HepG2 (cell line): Measurements from ENCODE around the gene NFIC. TPM values are rescaled to one million over a fixed set of nuclear protein-coding genes. Genes with fewer than 3 reads are reported as not detected.

ENCODE experiments used
- NR2F1 ChIP-seq, 2 experiments: fragments of 450-650 bp in 1 of 2; formaldehyde crosslinking in 1 of 2; IDR thresholded peaks; 2 replicates each; pipeline versions ENCODE4 v1.5.0 to v1.6.1; 2016 to 2020; ENCODE audit warnings: mild to moderate bottlenecking in 1 of 2, missing compliant biosample characterization in 1 of 2, missing genetic modification reagents in 1 of 2, moderate library complexity in 1 of 2
- POLR2G ChIP-seq: fragments of 200-400 bp; formaldehyde crosslinking; IDR thresholded peaks from 2 replicates; pipeline ENCODE4 v1.6.1; 2018; ENCODE audit warnings: mild to moderate bottlenecking, low read depth, low read length, moderate library complexity
- RAD21 ChIP-seq: fragments of 450-650 bp; formaldehyde crosslinking; IDR thresholded peaks from 2 replicates; pipeline ENCODE4 v1.5.0; 2020; ENCODE audit warnings: mild to moderate bottlenecking
- RXRB ChIP-seq: IDR thresholded peaks from 2 replicates; pipeline ENCODE4 v1.6.1; 2016; ENCODE audit warnings: borderline replicate concordance, missing genetic modification reagents, missing compliant biosample characterization
- SMARCE1 ChIP-seq: fragments of 450-650 bp; IDR thresholded peaks from 2 replicates; pipeline ENCODE4 v1.6.1; 2017; ENCODE audit warnings: borderline replicate concordance
- SUZ12 ChIP-seq: fragments of 150-350 bp; IDR thresholded peaks from 2 replicates; pipeline ENCODE4 v1.6.1; 2014; ENCODE audit warnings: low read depth, low read length
- ZNF136 ChIP-seq: sonication (generic); formaldehyde crosslinking; IDR thresholded peaks from 2 replicates; pipeline ENCODE4 v1.8.1; 2022; ENCODE audit warnings: low read depth, mild to moderate bottlenecking, moderate library complexity, missing genetic modification reagents
- ZNF749 ChIP-seq: sonication (generic); formaldehyde crosslinking; IDR thresholded peaks from 2 replicates; pipeline ENCODE4 v1.8.0; 2022; ENCODE audit warnings: mild to moderate bottlenecking, missing genetic modification reagents, moderate library complexity, borderline replicate concordance
- polyA plus RNA-seq, 8 experiments: library from polyadenylated mRNA; depleted of rRNA in 3 of 8; stranded (reverse) in 7 of 8; unstranded in 1 of 8; fragments of >200 nt; fragmentation: Illumina TruSeq in 4 of 8; extraction: Trizol in 4 of 8; gene quantifications; 2 replicates each; pipeline versions ENCODE4 v1.2.1 to v1.2.3, GENCODE V29; 2011 to 2016; ENCODE audit warnings: low read depth in 4 of 8, missing spikeins in 1 of 8, mixed read lengths in 1 of 8; ENCODE audit not compliant: insufficient read depth in 1 of 8
- total RNA-seq, 5 experiments: library from RNA; depleted of rRNA; stranded (reverse); fragments of >200 nt; fragmentation: Illumina TruSeq; extraction: Trizol; gene quantifications; 2 replicates each; pipeline ENCODE4 v1.2.3, GENCODE V29; 2016; ENCODE audit warnings: low read depth in 1 of 5
- TF ChIP-seq, protein P1 (sequence below): sonication (generic); formaldehyde crosslinking; conservative IDR thresholded peaks from 2 replicates; pipeline ENCODE4 v1.4.0; 2020; ENCODE audit warnings: mild to moderate bottlenecking, missing genetic modification reagents, moderate library complexity
- TF ChIP-seq, protein P2 (sequence below): sonication (generic); formaldehyde crosslinking; IDR thresholded peaks from 2 replicates; pipeline ENCODE4 v1.5.1; 2020; ENCODE audit warnings: mild to moderate bottlenecking, missing genetic modification reagents, borderline replicate concordance
- TF ChIP-seq, protein P3 (sequence below): sonication (generic); formaldehyde crosslinking; IDR thresholded peaks from 2 replicates; pipeline ENCODE4 v1.5.1; 2020; ENCODE audit warnings: mild to moderate bottlenecking, missing genetic modification reagents, moderate library complexity
- TF ChIP-seq, protein P4 (sequence below): sonication (generic); formaldehyde crosslinking; IDR thresholded peaks from 2 replicates; pipeline ENCODE4 v1.9.0; 2022; ENCODE audit warnings: missing genetic modification reagents, mild to moderate bottlenecking, borderline replicate concordance

NFIC gene
- total and polyA plus RNA-seq, 2 of the 13 experiments (the other 11 are each of a cell fraction or from before 2014, with no cell fraction given): 1.3 to 2.5 TPM

DNA sequence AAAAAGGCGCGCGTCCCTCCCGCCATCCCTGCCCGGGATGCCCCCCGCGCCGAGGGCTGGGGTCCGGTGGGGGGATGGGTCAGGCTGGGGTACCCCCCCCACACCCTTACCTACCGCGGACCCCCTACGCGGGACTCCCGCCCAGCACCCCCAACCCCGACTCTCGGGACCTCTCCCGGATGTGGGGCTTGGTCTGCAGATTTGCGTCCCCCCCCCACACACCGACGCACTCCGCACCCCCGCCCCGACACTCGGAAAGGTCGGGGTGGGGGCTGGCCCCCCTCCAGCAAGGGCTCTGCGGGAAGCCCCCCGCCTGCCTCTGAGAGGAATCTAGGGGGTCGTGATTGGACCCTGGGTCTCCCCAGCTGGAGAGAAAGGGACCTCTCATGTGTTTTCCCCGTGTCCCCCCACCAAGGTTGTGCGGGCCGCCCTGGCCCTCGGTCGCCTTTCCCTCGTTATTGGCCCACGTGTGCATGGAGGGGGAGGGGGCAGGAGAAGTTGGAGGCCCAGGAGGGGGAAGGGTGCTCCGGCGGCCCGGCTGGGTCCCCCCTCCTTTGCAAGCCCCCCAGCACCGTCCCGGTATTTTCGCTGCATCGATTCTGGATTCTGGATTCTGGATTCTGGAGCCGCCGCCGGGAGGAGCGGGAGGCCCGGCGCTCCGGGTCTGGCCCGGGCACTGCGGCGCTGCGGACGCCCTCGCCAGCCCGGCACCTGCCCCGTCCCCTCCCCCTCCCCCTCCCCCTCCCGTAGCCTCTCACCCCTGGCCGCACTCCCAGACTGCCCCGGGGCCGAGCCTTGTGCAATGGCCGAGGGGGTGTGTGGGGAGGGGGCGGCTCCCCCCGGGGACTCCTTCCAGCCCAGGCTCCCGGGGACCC, 607 bp downstream of the NFIC start (continued):
- TF ChIP-seq, protein P1, sequence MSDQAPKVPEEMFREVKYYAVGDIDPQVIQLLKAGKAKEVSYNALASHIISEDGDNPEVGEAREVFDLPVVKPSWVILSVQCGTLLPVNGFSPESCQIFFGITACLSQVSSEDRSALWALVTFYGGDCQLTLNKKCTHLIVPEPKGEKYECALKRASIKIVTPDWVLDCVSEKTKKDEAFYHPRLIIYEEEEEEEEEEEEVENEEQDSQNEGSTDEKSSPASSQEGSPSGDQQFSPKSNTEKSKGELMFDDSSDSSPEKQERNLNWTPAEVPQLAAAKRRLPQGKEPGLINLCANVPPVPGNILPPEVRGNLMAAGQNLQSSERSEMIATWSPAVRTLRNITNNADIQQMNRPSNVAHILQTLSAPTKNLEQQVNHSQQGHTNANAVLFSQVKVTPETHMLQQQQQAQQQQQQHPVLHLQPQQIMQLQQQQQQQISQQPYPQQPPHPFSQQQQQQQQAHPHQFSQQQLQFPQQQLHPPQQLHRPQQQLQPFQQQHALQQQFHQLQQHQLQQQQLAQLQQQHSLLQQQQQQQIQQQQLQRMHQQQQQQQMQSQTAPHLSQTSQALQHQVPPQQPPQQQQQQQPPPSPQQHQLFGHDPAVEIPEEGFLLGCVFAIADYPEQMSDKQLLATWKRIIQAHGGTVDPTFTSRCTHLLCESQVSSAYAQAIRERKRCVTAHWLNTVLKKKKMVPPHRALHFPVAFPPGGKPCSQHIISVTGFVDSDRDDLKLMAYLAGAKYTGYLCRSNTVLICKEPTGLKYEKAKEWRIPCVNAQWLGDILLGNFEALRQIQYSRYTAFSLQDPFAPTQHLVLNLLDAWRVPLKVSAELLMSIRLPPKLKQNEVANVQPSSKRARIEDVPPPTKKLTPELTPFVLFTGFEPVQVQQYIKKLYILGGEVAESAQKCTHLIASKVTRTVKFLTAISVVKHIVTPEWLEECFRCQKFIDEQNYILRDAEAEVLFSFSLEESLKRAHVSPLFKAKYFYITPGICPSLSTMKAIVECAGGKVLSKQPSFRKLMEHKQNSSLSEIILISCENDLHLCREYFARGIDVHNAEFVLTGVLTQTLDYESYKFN: no peak
- TF ChIP-seq, protein P2, sequence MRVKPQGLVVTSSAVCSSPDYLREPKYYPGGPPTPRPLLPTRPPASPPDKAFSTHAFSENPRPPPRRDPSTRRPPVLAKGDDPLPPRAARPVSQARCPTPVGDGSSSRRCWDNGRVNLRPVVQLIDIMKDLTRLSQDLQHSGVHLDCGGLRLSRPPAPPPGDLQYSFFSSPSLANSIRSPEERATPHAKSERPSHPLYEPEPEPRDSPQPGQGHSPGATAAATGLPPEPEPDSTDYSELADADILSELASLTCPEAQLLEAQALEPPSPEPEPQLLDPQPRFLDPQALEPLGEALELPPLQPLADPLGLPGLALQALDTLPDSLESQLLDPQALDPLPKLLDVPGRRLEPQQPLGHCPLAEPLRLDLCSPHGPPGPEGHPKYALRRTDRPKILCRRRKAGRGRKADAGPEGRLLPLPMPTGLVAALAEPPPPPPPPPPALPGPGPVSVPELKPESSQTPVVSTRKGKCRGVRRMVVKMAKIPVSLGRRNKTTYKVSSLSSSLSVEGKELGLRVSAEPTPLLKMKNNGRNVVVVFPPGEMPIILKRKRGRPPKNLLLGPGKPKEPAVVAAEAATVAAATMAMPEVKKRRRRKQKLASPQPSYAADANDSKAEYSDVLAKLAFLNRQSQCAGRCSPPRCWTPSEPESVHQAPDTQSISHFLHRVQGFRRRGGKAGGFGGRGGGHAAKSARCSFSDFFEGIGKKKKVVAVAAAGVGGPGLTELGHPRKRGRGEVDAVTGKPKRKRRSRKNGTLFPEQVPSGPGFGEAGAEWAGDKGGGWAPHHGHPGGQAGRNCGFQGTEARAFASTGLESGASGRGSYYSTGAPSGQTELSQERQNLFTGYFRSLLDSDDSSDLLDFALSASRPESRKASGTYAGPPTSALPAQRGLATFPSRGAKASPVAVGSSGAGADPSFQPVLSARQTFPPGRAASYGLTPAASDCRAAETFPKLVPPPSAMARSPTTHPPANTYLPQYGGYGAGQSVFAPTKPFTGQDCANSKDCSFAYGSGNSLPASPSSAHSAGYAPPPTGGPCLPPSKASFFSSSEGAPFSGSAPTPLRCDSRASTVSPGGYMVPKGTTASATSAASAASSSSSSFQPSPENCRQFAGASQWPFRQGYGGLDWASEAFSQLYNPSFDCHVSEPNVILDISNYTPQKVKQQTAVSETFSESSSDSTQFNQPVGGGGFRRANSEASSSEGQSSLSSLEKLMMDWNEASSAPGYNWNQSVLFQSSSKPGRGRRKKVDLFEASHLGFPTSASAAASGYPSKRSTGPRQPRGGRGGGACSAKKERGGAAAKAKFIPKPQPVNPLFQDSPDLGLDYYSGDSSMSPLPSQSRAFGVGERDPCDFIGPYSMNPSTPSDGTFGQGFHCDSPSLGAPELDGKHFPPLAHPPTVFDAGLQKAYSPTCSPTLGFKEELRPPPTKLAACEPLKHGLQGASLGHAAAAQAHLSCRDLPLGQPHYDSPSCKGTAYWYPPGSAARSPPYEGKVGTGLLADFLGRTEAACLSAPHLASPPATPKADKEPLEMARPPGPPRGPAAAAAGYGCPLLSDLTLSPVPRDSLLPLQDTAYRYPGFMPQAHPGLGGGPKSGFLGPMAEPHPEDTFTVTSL: no peak
- TF ChIP-seq, protein P3, sequence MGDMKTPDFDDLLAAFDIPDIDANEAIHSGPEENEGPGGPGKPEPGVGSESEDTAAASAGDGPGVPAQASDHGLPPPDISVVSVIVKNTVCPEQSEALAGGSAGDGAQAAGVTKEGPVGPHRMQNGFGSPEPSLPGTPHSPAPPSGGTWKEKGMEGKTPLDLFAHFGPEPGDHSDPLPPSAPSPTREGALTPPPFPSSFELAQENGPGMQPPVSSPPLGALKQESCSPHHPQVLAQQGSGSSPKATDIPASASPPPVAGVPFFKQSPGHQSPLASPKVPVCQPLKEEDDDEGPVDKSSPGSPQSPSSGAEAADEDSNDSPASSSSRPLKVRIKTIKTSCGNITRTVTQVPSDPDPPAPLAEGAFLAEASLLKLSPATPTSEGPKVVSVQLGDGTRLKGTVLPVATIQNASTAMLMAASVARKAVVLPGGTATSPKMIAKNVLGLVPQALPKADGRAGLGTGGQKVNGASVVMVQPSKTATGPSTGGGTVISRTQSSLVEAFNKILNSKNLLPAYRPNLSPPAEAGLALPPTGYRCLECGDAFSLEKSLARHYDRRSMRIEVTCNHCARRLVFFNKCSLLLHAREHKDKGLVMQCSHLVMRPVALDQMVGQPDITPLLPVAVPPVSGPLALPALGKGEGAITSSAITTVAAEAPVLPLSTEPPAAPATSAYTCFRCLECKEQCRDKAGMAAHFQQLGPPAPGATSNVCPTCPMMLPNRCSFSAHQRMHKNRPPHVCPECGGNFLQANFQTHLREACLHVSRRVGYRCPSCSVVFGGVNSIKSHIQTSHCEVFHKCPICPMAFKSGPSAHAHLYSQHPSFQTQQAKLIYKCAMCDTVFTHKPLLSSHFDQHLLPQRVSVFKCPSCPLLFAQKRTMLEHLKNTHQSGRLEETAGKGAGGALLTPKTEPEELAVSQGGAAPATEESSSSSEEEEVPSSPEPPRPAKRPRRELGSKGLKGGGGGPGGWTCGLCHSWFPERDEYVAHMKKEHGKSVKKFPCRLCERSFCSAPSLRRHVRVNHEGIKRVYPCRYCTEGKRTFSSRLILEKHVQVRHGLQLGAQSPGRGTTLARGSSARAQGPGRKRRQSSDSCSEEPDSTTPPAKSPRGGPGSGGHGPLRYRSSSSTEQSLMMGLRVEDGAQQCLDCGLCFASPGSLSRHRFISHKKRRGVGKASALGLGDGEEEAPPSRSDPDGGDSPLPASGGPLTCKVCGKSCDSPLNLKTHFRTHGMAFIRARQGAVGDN (CRISPR knock-in tag): peak; percentile 70
- TF ChIP-seq RAD21 (CRISPR knock-in tag) (no peak), NR2F1 (CRISPR knock-in tag; IDR thresholded peaks at IDR 0.05) (no peak), ZNF749 (CRISPR knock-in tag) (no peak), POLR2G (peak; percentile 23; the same call in 1 of the 2 replicates), ZNF136 (CRISPR knock-in tag) (no peak), SUZ12 (no peak), SMARCE1 (no peak), RXRB (CRISPR knock-in tag) (no peak)
- TF ChIP-seq, protein P4, sequence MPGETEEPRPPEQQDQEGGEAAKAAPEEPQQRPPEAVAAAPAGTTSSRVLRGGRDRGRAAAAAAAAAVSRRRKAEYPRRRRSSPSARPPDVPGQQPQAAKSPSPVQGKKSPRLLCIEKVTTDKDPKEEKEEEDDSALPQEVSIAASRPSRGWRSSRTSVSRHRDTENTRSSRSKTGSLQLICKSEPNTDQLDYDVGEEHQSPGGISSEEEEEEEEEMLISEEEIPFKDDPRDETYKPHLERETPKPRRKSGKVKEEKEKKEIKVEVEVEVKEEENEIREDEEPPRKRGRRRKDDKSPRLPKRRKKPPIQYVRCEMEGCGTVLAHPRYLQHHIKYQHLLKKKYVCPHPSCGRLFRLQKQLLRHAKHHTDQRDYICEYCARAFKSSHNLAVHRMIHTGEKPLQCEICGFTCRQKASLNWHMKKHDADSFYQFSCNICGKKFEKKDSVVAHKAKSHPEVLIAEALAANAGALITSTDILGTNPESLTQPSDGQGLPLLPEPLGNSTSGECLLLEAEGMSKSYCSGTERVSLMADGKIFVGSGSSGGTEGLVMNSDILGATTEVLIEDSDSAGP (CRISPR knock-in tag): no peak
